NCI-H2081 (cell line): ENCODE data around the gene LZTS2.
A peak's percentile ranks its signal among the peaks of the same experiment; 100 is the strongest.
"Not testable (repeated sequence)": the region's sequence is repeated elsewhere in the genome, so short reads cannot be mapped to it uniquely, and the experiment has no call there.

Source experiments
- DNase-seq, 2 experiments: peaks; one replicate each; lab custom pipeline; 2025; lab: John Stamatoyannopoulos, UW

LZTS2 gene

GRCh38 chr10:100999742-101000126 lies at the start of gene LZTS2:
Gene LZTS2 (plus strand): TSS chr10:100999808. CDS start chr10:101002539, 2,731 bp downstream.
- DNase-seq, result no peak

GRCh38 chr10:100960251-100960650 lies 39.4 kb upstream of the LZTS2 start:
- DNase-seq, result no peak

- DNase-seq, result no peak
These were observed 37.1 kb upstream of the LZTS2 start for GRCh38 chr10:100962351-100963080.

GRCh38 chr10:100963826-100964225 lies 35.8 kb upstream of the LZTS2 start:
- no peak for DNase-seq

DNA sequence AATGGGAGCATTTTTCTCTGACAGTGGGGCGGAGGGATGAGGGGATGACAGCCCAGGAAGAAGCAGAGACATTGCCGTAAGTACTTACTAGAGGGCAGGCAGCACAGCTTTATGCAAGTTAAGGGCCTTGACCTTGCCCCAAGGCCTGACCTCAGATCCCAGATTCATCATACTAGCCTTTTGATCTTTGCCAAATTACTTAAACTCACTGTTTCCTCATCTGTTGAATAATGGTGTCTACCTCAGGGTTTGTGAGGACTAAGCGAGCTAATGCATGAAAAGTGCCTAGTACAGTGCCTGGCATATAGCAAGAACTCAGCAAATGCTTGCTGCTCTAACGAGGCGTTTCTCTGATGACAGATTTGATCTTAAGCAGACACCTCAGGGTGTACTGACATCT lies 33.8 kb upstream of the LZTS2 start:
- no peak for DNase-seq

- DNase-seq, result no peak
These were observed 32.7 kb upstream of the LZTS2 start for GRCh38 chr10:100966887-100967286.

- no peak for DNase-seq
These were observed 32.3 kb upstream of the LZTS2 start for GRCh38 chr10:100967332-100967731.

DNA sequence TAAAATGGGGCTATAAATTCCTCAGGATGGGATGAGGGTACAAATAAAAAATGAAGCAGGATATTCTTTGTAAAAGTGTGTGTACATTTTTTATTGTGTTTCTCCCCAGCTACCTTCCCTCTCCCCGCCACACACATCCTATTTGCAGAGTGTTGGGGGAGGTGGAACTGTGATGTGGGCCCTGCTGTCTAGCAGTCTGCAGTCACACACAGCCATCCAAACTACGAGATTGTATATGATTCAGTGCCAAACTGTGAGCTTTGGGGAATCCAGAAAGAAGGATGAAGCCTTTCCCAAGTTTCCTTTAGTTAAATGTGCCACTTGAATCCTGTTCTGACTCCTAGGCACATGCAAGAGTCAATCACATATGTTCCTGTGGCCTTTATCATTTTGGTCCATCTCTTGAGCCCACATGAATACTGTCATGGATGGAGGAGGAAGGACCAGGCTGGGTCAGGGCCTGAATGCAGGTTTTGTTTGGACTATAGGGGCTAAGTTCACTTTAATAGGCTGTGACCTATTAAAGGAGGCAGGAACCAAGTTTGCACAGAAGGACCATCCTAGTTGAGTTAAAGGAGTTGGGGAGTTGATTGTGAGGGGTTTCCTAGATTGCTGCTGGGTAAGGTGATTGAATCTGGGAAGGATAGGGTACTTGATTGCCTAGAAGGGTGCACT lies 31.4 kb upstream of the LZTS2 start:
- DNase-seq, result no peak

- no peak for DNase-seq
These were observed 30.8 kb upstream of the LZTS2 start for GRCh38 chr10:100968863-100969186.

DNA sequence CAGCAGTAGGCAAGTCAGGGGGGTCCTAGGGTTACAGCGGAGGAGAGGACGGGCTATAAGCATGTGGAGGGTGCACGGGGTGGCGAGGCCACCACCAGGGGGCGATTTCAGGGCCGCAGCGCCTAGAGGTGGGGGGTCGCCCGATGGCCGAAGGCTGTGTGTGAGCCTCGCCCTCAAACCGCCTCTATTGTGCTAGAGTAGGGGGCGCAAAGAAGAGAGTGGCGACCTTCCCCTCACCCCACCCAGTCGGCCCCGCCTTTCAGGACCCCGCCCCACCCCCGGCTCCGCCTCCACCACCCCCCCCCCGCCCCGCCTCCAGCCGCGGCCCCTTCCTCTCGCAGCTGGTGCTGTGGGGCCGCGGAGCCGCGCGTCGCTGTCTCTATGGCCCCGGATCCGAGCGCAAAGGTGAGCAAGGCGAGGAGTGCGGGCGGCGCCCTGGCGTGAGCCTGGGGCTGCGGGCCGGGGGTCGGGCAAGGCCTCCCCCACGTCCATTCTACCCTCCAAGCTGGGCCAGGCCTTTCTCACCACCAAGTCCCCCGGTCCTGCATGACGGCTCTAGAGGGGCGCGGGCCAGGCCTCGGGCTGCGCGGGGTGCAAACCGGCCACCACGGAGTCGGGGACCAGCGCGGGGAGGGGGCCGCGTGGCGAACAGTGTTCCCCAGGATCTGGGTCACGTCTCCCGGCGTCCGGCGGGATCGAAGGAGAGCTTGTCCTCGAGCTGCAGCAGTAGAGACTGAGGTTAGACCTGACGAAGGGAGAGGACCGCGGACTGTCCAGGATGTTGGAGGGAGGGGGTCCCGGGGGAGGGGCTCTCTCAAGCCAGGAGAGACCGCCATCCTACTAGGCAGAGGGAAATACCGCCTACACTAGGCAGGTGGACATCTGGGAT lies 30.2 kb upstream of the LZTS2 start, which contains the start of gene SEMA4G:
Gene SEMA4G, plus strand, starts transcription at position 318 of the 889 bp plus-strand sequence. CDS start 3,409 bp downstream, outside the sequence.
- peak in 1 of 2 experiments; percentile 19 for DNase-seq

GRCh38 chr10:100970076-100970913 lies 29.3 kb upstream of the LZTS2 start:
- DNase-seq, result no peak

DNA sequence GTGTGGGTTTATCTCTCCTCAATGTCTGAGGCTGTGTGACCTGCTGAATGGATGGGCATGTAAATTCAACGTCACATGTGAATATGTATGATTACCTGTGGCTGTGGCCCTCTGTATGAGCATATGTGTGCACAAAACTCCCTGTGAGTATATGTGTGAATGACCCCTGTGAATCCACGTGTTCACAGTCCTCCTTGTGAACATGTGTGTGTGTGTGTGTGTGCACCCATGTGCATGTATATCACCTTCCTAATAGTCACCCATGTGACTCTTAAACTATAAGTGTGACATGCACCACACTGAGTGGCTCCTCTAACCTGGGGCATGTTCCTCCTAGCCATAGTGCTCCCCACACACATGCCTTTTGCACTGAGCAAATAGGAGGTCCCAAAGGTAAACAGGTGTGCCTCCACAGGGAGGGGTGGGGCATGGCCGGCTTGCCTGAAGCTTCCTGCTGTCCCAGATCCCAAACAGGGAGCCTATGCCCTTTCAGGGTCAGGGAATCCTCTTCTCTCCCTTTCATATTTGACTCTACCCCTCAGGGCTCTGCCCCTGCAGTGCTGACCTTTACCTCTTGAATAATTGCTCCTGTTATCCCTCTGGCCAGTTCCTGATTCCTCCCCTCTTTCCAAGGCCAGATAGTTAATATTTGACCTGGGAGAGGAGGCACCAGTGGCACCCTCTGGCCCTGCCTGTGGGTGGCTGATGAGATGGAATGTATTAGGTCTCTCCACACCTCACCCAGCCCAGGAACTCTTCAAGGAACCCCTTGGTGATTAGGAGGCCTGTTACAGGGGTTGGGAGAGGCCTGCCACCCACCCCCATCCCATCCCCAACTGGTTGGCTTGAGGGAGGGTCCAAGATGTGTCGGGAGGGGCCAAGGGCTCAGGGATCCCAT lies 28.4 kb upstream of the LZTS2 start:
- no peak for DNase-seq

GRCh38 chr10:100972115-100972903 lies 27.3 kb upstream of the LZTS2 start:
- no peak for DNase-seq

- DNase-seq, result no peak
These were observed 26.6 kb upstream of the LZTS2 start for GRCh38 chr10:100972904-100973535.

- DNase-seq, result not testable (repeated sequence)
These were observed 24.2 kb upstream of the LZTS2 start for GRCh38 chr10:100975397-100975796.

DNA sequence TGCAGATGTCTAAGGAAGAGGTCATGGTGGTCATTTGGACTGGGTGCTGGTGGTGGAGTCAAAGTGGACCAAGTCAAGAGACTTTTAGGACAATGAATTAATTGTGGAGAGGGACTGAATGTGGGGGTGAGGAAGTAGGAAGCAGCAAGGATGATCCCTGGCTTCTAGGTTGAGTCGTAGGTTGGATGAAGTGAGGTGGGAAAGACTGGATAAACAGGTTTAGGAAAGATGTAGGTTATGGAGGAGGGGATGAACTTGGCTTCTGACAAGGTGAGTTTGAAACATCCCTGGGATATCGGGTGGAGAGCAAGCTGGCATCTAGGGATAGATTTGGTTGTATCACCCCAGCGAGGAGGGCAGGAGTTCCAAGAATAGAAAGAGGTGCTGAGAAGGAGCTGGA lies 22.7 kb upstream of the LZTS2 start:
- no peak for DNase-seq

- no peak for DNase-seq
These were observed 22.2 kb upstream of the LZTS2 start for GRCh38 chr10:100977436-100977835.

DNA sequence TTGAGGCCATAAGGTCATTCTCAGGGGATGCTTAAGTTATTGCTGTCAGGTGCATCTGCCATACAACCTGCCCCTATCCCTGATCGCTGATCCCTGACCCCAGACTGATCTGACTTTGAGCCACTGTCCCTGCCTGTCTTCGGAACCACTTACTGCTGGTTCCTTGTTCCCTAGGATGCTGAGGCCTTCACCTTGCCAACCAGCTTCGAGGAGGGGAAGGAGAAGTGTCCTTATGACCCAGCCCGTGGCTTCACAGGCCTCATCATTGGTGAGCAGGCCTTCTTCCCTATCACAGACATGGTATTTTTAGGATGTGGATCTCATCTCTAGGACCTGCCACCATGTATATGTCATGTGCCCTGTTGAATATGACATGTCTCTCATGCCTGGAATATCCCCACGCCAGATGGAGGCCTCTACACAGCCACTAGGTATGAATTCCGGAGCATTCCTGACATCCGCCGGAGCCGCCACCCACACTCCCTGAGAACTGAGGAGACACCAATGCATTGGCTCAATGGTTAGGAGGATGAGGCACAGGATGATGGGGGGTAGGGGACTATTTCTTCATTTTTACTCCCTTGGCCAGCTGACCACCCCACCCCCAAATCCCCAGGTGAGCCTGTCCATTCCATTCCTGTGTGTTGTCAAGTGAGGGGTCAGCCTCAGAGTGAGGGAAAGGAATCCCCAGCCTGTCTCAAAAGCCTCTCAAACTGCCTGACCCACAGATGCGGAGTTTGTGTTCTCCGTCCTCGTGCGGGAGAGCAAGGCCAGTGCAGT lies 21.3 kb upstream of the LZTS2 start:
- no peak for DNase-seq

DNA sequence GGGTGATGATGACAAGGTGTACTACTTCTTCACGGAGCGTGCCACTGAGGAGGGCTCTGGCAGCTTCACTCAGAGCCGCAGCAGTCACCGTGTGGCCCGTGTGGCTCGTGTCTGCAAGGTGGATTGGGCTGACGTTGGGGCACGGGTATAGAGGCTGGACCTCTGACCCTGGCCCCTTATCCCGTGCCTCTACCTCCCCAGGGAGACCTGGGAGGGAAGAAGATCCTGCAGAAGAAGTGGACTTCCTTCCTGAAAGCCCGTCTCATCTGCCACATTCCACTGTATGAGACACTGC lies 20.8 kb upstream of the LZTS2 start:
- no peak for DNase-seq
